Stimulated activated CD8-positive, alpha-beta memory T cell treated with anti-CD3 and anti-CD28 coated beads, Interleukin-12 subunit alpha, Interleukin-12 subunit beta, amount 100 ng/mL, for 24 hours (primary cell): ENCODE data around the gene KBTBD13.
"Not testable (repeated sequence)": the region's sequence is repeated elsewhere in the genome, so short reads cannot be mapped to it uniquely, and the experiment has no call there.

Experiments used
- DNase-seq: peaks from one replicate; pipeline ENCODE4 v3.0.0-alpha.2; 2020; ENCODE audit errors: extremely low read depth

KBTBD13 gene

GRCh38 chr15:65069179-65069578 is 7.4 kb upstream of the KBTBD13 start:
- no peak for DNase-seq

GRCh38 chr15:65069779-65070546 is 6.6 kb upstream of the KBTBD13 start:
- DNase-seq: no peak

GRCh38 chr15:65071381-65071811 is 5.2 kb upstream of the KBTBD13 start:
- no peak for DNase-seq

DNA sequence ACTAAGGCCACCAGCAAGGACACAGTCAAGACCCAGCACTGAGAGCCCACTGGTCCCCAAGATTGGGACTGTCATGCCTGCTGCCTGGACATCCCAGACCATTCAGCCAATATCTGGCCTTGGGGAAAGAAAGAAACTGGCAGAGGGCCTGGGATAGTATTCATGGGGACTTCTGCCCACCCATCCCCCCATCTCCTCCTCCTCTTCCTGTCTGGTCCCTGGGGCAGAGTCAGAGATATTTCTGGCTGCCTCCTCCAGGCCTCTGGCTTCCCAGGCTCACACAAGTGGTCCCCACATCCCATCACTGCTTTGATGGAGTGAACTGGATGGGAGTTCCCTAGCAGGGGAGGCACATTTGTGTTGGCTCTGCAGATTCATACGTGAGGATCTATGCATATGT is 4.5 kb upstream of the KBTBD13 start:
- DNase-seq: no peak

DNA sequence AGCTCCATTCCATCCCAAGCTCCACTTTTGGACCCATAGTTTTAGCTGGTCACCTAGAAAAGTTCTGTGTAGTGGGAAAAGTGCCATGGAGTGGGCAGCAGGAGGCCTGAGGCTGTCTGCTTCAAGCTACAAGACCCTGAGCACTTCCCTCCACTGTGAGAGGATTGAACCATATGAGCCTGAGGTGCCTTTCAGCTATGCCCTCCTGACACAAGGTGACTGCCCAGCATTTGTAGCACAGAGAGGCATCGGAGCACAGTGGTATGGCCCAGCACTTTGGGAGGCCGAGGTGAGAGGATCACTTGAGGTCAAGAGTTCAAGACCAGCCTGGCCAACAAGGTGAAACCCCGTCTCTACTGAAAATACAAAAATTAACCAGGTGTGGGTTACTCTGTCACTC is 3.9 kb upstream of the KBTBD13 start:
- DNase-seq: no peak

- DNase-seq: not testable (repeated sequence)
Measured at GRCh38 chr15:65074946-65075345, 1.6 kb upstream of the KBTBD13 start.

DNA sequence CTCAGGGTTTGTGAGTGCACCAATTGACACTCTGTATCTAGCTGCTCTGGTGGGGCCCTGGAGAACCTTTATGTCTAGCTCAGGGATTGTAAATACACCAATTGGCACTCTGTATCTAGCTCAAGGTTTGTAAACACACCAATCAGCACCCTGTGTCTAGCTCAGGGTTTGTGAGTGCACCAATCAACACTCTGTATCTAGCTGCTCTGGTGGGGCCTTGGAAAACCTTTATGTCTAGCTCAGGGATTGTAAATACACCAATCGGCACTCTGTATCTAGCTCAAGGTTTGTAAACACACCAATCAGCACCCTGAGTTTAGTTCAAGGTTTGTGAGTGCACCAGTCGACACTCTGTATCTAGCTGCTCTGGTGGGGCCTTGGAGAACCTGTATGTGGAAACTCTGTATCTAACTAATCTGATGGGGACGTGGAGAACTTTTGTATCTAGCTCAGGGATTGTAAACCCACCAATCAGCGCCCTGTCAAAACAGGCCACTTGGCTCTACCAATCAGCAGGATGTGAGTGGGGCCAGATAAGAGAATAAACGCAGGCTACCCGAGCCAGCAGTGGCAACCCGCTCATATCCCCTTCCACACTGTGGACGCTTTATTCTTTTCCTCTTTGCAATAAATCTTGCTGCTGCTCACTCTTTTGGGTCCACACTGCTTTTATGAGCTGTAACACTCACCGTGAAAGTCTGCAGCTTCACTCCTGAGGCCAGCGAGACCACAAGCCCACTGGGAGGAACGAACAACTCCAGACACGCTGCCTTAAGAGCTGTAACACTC is 745 bp upstream of the KBTBD13 start:
- DNase-seq: not testable (repeated sequence)

- DNase-seq: no peak
Measured at GRCh38 chr15:65077291-65077980, 890 bp downstream of the KBTBD13 start.

DNA sequence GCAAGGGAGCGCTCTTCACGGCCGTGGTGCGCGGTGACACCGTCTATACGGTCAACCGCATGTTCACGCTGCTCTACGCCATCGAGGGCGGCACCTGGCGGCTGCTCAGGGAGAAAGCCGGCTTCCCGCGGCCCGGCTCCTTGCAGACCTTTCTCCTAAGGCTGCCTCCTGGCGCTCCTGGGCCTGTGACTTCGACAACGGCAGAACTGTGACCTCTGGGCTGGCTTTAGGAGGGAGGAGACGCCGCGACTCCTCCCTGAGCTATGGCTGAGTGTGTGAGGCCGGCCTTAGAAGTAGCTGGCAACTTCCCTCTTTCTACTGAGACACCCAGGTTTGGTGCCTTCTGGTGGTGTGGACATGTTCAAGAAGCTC is 1.4 kb downstream of the KBTBD13 start:
- DNase-seq: peak; percentile 15

GRCh38 chr15:65079580-65079979 is 3.0 kb downstream of the KBTBD13 start:
- DNase-seq: no peak

- no peak for DNase-seq
Measured at GRCh38 chr15:65081270-65081669, 4.7 kb downstream of the KBTBD13 start.

DNA sequence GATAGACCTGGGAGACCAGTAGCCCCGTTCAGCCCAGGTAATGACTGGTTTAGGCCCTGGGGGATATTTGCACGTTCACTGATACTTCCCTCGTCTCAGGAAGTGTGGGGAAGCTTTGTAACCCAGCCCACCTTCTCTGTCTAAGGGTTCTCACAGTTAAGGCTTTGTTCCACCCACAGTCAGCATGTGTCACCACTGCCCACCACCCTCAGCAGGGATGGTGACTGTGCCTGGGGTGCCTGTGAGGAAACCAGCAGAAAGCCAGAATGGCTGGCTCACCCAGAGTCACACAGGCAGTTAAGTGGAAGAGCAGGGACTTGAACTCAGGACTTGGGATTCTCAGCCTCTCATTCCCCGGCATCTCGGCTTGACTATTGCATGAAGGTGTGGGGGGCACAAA is 5.2 kb downstream of the KBTBD13 start:
- DNase-seq: no peak

DNA sequence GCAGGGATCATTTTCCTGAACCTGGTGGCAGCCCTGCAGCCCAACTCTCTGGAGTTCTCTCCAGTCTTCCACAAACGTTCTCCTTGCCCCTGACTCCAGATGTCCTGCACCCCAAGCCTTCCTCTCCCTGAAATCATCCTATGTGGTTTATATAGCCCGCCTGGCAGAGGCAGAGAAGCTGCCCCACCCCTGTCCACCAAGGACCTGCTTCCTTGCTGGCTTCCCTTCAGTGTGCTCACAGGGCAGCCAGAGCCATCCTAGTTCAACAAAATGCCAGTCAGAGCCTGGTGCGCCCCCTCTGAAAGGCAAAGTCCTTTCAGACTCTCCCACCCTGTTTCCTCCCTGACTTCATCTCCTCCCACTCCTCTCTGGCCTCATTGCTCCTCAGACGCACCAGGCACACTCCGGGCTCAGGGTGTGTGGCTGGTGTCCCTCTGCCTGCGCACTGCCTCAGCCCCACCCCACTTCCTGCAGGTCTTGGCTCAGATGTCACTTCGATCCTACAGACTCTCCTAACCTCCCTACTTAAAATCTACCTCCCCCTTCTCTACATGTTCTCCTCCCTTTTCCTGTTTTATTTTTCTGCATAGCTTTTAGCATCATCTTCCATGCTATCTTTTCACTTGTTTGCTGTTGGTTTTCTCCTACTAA is 5.9 kb downstream of the KBTBD13 start:
- DNase-seq: no peak

DNA sequence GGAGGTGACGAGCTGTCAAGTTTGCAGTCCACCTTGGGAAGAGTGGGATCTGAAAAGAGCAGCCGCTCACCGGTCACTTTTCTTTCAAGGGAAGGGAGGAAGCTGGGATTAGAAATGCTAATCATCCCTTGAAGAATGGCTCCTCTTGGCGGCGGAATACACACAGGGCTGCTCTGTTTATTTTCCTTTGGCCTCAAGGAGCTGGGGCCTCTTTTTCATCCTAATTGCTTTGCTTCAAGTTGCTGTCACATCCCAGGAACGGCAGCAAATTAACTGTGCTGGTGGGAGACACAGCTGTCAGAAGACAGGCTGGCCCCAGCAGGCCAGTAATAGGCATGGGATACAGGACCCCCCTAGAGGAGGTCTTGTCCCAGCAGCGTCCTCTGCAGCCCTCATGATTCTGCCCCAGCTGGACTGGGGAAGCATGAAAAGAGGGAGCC is 6.7 kb downstream of the KBTBD13 start:
- DNase-seq: no peak

DNA sequence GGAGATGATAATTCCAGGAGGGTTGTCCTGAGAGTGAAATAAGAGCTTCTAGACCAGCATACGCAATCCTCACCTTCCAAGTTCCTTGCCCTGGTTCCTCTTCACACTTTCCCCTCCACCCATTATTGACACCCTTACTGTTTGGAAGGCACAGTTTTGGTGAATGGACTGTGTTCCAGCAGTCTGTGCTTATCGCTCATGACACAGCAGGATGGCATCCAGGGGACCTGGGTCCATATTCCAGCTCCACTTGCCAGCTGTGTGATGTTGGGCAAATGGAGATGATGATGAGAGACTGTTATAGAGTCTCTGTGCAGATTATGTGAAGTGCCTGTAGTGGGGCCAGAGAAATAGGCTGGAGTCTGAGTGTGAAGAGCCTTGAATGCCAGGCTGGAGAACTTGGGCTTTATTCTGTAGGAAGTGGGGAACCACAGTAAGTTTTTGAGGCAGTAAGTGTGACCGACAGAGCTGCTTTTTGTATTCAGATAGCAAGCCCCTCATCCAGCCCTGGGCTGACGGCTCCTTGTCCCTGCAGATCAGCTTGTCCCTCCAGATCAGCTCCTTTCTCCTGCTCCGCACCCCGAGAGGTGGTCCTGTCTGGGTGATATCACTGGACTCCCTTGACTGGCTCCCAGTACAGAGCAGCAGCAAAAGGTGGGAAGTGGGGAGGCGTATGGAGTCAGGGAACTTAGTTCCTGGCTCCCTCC is 8.1 kb downstream of the KBTBD13 start:
- DNase-seq: no peak

- DNase-seq: no peak
Measured at GRCh38 chr15:65085207-65085753, 8.7 kb downstream of the KBTBD13 start.

GRCh38 chr15:65085990-65086679 is 9.6 kb downstream of the KBTBD13 start:
- DNase-seq: no peak

GRCh38 chr15:65086680-65087111 is 10.2 kb downstream of the KBTBD13 start:
- no peak for DNase-seq

DNA sequence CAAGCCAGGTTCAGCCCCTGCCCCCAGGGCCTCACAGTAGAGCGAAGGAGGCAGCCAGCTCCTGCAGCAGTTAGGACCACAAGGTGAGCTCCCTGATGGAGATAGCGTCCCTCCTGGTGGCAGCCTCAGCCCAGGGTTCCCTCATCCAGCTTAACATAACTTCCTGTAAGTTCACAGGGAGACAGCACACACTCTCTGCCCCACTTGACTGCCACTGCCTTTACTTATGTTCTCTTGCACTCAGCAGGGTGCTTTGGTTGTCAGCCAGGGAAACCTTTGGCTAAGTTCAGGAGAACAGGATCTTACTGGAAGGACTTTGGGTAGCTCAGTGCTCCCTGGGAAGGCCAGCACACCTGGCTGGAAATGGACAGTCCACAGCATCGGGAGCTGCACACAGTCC is 10.9 kb downstream of the KBTBD13 start:
- DNase-seq: no peak

DNA sequence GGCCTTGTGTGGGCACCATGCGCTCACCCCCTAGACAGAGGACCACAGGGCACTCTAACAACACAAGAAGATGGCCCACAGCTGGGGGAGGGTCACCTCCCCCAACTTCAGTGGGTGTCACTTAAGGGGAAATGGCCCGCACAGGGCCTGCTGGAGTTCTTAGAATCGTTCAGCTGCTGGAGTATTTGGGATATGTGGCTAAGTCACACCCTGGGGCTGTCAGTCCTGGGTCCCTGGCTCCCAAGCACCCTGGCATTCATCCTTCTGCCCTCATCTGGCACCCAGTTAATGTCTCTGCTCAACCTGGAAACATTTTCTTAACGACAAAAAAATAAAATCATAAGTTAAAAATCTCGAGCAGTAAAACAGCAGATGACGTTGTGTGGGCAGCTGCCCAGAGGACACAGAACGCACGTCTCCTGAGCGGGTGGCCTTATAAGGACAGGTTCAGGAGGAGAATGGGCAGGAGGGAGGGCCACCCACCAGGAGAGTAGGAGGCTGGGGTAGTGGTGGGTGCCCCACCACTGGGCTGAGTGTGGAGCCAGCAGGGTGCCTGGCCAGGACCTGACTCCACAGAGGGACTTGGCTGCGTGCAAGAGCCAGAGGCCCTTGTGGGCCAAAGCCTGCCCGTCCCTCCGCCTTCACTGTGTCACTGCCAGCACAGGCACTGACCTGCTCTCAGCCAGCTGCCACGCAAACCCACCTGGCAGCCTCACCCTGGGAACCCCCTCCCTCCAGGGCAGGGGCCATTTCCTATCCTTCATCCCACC is 11.5 kb downstream of the KBTBD13 start:
- no peak for DNase-seq
